NCI-H2227 (cell line): Measurements from ENCODE around the gene DPF1.
A peak's percentile ranks its signal among the peaks of the same experiment; 100 is the strongest.
"Not testable (repeated sequence)": the region's sequence is repeated elsewhere in the genome, so short reads cannot be mapped to it uniquely, and the experiment has no call there.

ENCODE experiments used
- DNase-seq: peaks from one replicate; lab custom pipeline; 2025; ENCODE audit not compliant: unreplicated experiment; lab: John Stamatoyannopoulos, UW

The DPF1 gene

GRCh38 chr19:38224014-38224862 is at the start of gene DPF1:
Gene DPF1 (minus strand): TSS chr19:38224222. CDS start chr19:38224142, 80 bp downstream.
- peak; percentile 100 for DNase-seq

DNA sequence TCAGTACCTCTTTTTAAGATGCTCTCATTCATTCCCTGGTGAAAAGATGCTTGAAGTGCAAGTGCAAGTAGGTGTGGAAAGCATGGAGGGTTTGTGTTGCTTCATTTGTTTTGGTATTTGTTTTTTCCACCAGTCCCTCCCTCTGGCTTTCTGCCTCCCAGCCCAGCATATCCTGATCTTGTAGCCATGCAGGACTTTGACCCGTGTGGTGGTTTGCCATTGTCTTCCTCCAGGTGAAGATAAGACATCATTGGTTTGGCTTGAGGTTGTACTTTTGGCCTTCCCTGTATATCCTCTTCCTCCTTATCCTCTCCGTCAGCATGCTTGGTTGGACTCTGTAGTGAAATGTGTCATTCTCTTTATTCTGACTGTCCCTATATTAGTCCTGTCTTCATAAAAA is 49.5 kb upstream of the DPF1 start:
- DNase-seq: no peak

DNA sequence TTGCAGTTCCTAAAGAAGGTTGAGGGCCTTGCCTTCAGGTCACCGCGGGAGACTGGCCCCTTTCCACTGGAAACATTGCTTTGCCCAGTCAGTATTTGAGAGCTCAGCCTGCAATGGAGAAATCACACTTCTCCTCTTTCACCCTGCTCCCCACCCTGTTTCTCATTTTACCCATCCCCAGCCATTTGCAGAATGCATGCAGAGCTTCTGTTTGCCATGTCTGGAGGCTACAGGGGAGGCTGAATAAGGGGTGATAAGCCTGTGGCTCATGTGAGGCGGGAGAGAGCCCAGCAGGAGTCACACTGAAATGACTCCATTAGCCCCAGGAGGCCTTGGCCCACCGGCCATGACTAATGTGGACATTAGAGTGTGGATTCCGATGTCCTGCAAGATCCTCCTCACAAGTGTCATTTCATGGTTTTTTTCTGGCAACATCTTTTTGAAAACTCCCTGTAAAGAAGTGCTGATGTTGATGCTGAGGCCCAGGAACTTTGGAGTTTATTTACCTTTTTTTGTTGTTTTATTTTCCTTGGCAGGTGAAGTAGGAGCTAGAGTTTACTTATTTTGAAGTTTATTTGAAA is 46.7 kb upstream of the DPF1 start:
- DNase-seq: peak; percentile 88

DNA sequence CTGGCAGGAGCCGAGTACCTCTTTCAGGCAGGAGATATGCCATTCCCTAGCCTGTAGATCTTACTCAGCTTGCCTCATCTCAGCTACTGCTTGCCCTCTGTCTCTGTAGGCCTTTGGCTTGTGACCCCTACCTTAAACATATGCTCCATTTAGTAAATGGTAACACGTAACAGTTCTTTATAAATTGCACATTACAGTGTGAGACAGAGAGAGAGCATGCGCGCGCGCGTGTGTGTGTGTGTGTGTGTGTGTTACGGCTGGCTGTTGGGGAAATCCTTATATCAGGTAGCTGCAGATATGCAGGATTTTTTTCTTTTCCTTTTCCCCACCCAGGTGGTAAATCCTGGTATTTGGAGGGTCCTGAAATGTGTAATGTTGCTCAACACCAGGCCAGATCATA is 44.5 kb upstream of the DPF1 start:
- DNase-seq: peak; percentile 90

DNA sequence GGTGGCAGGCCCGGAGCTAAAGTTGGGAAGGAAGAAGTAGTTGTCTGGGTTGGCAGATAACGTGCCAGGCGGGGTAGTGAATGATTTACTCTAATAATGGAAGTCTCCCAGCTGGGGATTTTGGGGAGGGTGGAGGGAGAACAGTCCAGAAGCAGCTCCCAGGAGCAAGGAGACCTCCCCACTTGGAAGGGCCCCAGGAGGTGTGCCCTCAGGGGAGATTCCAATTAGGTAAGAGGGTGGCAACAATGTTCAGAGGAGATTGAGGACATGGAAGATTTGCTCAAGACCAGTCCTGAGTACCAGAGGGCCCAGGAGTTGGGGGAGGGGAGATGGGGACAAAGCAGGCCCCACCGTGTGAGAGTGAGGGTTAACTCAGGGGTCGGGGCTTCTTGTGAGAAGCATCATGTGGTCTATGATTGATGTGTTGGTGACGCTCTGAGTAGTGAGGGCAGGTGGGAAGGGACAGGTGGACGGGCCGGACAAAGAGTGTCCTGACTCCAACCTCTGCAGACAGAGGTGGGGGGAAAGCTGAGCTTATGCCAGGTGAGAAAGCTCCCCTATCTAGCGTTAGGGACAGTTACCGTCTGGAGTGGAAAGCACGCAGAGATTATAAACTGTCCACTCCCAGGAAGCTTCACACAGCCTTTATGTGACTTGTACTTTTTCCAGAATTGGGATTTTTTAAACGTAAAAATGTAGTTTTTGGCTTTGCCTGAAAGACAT is 43.9 kb upstream of the DPF1 start:
- DNase-seq: peak; percentile 76

GRCh38 chr19:38266981-38267597 is 43.1 kb upstream of the DPF1 start:
- DNase-seq: peak; percentile 86

DNA sequence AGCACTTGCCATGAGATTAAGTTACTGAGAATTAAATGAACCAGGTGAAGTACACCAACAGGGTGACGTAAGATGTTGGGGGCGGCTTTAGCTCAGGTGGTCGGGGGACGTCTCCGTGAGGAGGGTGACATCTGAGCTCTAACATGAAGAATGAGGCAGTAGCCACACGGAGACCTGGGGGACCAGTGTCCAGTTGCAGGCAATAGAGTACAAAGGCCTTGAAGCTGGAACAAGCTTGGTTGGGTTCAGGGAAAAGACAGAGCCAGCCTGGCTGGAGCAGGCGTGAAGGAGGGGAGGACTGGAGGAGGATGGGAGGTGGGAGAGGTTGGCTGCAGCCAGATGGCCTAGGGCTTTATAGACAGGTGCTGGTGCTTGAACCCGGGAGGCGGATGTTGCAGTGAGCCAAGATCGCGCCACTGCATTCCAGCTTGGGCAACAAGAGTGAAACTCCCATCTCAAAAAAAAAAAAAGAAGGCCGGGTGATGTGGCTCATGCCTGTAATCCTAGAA is 42.0 kb upstream of the DPF1 start:
- no peak for DNase-seq

- peak; percentile 72 for DNase-seq
Measured at GRCh38 chr19:38265213-38265861, 41.3 kb upstream of the DPF1 start.

DNA sequence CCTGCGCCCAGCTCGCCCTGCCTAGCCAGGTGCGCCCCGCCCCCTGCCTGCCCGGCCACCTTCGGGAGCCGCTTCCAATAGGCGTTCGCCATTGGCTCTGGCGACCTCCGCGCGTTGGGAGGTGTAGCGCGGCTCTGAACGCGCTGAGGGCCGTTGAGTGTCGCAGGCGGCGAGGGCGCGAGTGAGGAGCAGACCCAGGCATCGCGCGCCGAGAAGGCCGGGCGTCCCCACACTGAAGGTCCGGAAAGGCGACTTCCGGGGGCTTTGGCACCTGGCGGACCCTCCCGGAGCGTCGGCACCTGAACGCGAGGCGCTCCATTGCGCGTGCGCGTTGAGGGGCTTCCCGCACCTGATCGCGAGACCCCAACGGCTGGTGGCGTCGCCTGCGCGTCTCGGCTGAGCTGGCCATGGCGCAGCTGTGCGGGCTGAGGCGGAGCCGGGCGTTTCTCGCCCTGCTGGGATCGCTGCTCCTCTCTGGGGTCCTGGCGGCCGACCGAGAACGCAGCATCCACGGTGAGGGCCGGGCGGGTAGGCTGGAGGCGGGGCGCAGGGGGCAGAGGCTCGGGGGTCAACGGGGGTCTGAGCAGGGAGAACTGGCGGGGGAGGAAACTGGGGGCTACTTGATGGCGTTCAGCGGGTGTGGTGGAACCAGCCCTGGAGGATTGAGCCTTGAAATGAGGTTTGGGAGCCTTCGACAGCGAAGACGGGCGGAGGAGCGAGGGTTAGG is 40.6 kb upstream of the DPF1 start, which contains the start of gene SPINT2:
TSS of gene SPINT2 (plus strand) at position 88 of the 727 bp plus-strand sequence. CDS start at position 408, 320 bp downstream.
- DNase-seq: peak; percentile 99

GRCh38 chr19:38263689-38264485 is 39.9 kb upstream of the DPF1 start:
- peak; percentile 99 for DNase-seq

DNA sequence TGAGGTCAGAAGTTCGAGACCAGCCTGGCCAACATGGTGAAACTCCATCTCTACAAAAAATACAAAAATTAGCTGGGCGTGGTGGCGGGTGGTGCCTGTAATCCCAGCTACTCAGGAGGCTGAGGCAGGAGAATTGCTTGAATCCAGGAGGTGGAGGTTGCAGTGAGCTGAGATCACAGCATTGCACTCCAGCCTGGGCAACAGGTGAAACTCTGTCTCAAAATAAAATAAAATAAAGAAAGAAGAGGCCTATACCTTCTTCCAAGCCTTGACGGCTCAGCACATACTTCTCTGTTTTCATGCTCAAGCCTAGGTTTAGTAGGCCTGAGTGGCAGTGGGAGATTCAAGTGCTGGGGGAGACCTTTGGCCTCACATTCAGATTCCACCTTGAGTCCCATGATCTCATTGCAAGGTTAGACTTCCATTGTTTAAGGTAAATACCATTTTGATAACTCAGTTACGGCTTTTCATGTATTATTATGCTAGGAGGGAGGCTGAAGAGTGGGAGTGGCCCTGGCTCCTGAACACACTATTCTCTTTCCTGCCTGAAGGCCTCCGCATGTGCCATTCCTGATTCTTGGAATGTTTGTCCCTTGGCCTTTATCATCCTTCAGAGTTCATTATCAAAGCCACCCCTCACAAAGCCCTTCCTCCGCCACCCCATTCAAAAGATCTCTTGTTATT is 38.7 kb upstream of the DPF1 start:
- DNase-seq: no peak

- DNase-seq: not testable (repeated sequence)
Measured at GRCh38 chr19:38261942-38262341, 37.9 kb upstream of the DPF1 start.

GRCh38 chr19:38255383-38256014 is 31.5 kb upstream of the DPF1 start:
- peak; percentile 86 for DNase-seq

DNA sequence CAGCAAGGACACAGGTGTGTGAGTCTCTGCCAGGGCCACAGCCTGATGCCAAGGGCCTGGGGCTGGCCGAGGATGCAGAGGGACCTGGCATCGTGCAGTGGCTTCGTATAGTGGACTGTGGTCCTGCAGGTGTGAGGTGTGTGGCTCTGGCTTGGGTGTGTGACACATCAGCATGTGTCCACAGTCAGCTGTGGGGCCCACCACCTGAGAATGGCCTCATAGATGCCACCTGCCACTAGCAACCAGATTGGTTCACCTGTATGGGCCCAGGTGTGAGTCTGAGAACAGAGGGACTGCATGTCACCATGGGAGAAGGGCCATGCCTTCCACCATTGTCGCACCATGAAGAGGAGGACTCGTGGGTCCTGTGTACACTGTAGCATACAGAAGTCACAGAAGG is 29.8 kb upstream of the DPF1 start:
- no peak for DNase-seq

DNA sequence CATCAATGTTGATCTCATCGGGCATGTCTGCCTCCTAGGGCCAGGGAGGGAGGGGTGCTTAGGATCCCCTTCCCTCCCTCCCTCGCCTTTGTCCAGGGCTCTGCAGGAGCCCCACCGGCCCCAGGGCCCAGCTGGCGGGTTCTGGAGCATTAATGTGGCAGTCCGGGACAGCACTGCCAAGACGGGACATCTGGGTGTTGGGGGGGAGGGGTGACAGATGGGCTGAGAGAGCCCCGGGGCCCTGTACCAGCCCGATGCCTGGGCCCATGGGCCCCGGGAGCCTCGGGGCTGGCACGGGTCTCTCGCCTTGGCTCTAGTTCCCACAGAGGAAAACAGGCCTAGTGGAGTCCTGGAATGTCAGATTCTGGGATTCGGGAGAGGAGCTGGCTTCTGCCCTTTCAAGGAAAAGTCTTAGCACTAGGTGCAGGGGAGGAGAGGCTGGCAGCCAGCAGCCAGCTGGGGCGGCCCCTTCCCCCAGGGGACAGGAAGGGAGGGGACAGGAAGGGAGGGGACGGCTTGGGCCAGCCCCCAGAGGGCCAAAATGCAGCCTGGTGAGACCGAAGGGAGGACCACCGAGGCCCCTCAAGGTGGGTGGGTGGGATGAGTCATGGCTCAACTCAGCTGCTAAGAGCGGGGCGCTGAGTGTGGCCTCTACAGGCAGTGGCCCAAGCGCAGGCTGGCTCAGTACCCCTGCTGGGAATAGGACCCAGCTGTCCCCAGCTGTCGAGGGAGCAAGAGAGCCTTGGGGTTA is 29.1 kb upstream of the DPF1 start:
- no peak for DNase-seq

- DNase-seq: no peak
Measured at GRCh38 chr19:38252385-38252784, 28.4 kb upstream of the DPF1 start.

GRCh38 chr19:38251564-38252051 is 27.6 kb upstream of the DPF1 start:
- DNase-seq: no peak
